Measurements from ENCODE around the gene BLNK.

- TF ChIP-seq CTCF (IDR thresholded peaks at IDR 0.05) (no peak), POLR2A (IDR thresholded peaks at IDR 0.05) (no peak), POLR2AphosphoS5 (IDR thresholded peaks at IDR 0.05) (no peak)
These were observed 798 bp downstream of the BLNK start for GRCh38 chr10:96270571-96270970.
